A204.1 (cell line): ENCODE results near the gene MEF2D.

Source experiments
- FAIRE-seq: peaks from 2 replicates; lab custom pipeline; 2012; peaks lifted over from hg19 to GRCh38; lab: Jason Lieb, UNC

Gene MEF2D

GRCh38 chr1:156523801-156524480 lies 23.4 kb upstream of the MEF2D start:
- no peak for FAIRE-seq

GRCh38 chr1:156522443-156522970 lies 21.9 kb upstream of the MEF2D start:
- FAIRE-seq: no peak

- no peak for FAIRE-seq
Measured at GRCh38 chr1:156517748-156518147, 17.2 kb upstream of the MEF2D start.

GRCh38 chr1:156516821-156517220 lies 16.2 kb upstream of the MEF2D start:
- FAIRE-seq: no peak

GRCh38 chr1:156515956-156516355 lies 15.4 kb upstream of the MEF2D start:
- FAIRE-seq: no peak

GRCh38 chr1:156513185-156513584 lies 12.6 kb upstream of the MEF2D start:
- no peak for FAIRE-seq

GRCh38 chr1:156511644-156512043 lies 11.1 kb upstream of the MEF2D start:
- FAIRE-seq: no peak

GRCh38 chr1:156510709-156511108 lies 10.1 kb upstream of the MEF2D start:
- no peak for FAIRE-seq

- FAIRE-seq: no peak
Measured at GRCh38 chr1:156509424-156510034, 9.0 kb upstream of the MEF2D start.

GRCh38 chr1:156508955-156509234 lies 8.3 kb upstream of the MEF2D start:
- FAIRE-seq: no peak

- FAIRE-seq: no peak
Measured at GRCh38 chr1:156508205-156508954, 7.8 kb upstream of the MEF2D start.

- FAIRE-seq: no peak
Measured at GRCh38 chr1:156506450-156506849, 5.9 kb upstream of the MEF2D start.

- no peak for FAIRE-seq
Measured at GRCh38 chr1:156505679-156506298, 5.2 kb upstream of the MEF2D start.

- no peak for FAIRE-seq
Measured at GRCh38 chr1:156504821-156505678, 4.5 kb upstream of the MEF2D start.

GRCh38 chr1:156504438-156504813 lies 3.9 kb upstream of the MEF2D start:
- FAIRE-seq: no peak

- FAIRE-seq: no peak
Measured at GRCh38 chr1:156503698-156504437, 3.3 kb upstream of the MEF2D start.

- FAIRE-seq: no peak
Measured at GRCh38 chr1:156502894-156503697, 2.5 kb upstream of the MEF2D start.

GRCh38 chr1:156502391-156502893 lies 1.9 kb upstream of the MEF2D start:
- FAIRE-seq: no peak

- FAIRE-seq: no peak
Measured at GRCh38 chr1:156500793-156501506, 375 bp upstream of the MEF2D start.
